Measurements from ENCODE around the gene CCL22.

Gene CCL22

GRCh38 chr16:57401943-57402640 is 43.5 kb downstream of the CCL22 start:
- no peak overlapping the region for H3K9ac ChIP-seq (ENCODE audit: low read length)
- 0 out of 2 replicates have a peak, but pooled peaks cover 4% of the 10 kb centered on the region for H3K27me3 ChIP-seq (ENCODE audit: control insufficient read depth, insufficient read depth, low read length)
- H3K27ac ChIP-seq (ENCODE audit: low read depth, low read length) = no peak overlapping the region
- H3K36me3 ChIP-seq (ENCODE audit: control insufficient read depth, insufficient read depth, low read length) = no peaks in the 10 kb centered on the region
- no peak overlapping the region for H3K4me3 ChIP-seq (ENCODE audit: low read depth, low read length)
- H3K4me1 ChIP-seq (ENCODE audit: control insufficient read depth, insufficient read depth, low read length) = no peaks in the 10 kb centered on the region
- no peaks in the 10 kb centered on the region for H3K9me3 ChIP-seq (ENCODE audit: control insufficient read depth, insufficient read depth, low read depth, low read length)

- H3K9me3 ChIP-seq (ENCODE audit: control insufficient read depth, insufficient read depth, low read depth, low read length) = no peaks in the 10 kb centered on the region
- H3K27ac ChIP-seq (ENCODE audit: low read depth, low read length) = no peak within 1 kb of the TSS
- 0 out of 2 replicates have a peak, but pooled peaks cover 4% of the 10 kb centered on the region for H3K27me3 ChIP-seq (ENCODE audit: control insufficient read depth, insufficient read depth, low read length)
- H3K36me3 ChIP-seq (ENCODE audit: control insufficient read depth, insufficient read depth, low read length) = no peaks in the 10 kb centered on the region
- H3K4me1 ChIP-seq (ENCODE audit: control insufficient read depth, insufficient read depth, low read length) = no peaks in the 10 kb centered on the region
- H3K9ac ChIP-seq (ENCODE audit: low read length) = no peak within 1 kb of the TSS
- H3K4me3 ChIP-seq (ENCODE audit: low read depth, low read length) = no peak within 1 kb of the TSS
Observed at GRCh38 chr16:57403965-57404817, 45.6 kb downstream of the CCL22 start, which contains the start of gene CCL17. TSS of gene CCL17 (plus strand) at chr16:57404767. CDS start at chr16:57413933, 9,166 bp downstream.

- no peaks in the 10 kb centered on the region for H3K4me1 ChIP-seq (ENCODE audit: control insufficient read depth, insufficient read depth, low read length)
- H3K4me3 ChIP-seq (ENCODE audit: low read depth, low read length) = no peak overlapping the region
- H3K27ac ChIP-seq (ENCODE audit: low read depth, low read length) = no peak overlapping the region
- 0 out of 2 replicates have a peak, but pooled peaks cover 4% of the 10 kb centered on the region for H3K27me3 ChIP-seq (ENCODE audit: control insufficient read depth, insufficient read depth, low read length)
- no peaks in the 10 kb centered on the region for H3K36me3 ChIP-seq (ENCODE audit: control insufficient read depth, insufficient read depth, low read length)
- no peak overlapping the region for H3K9ac ChIP-seq (ENCODE audit: low read length)
- H3K9me3 ChIP-seq (ENCODE audit: control insufficient read depth, insufficient read depth, low read depth, low read length) = no peaks in the 10 kb centered on the region
Observed at GRCh38 chr16:57405097-57405496, 46.5 kb downstream of the CCL22 start.

- Histone ChIP-seq H3K4me1 (ENCODE audit: control insufficient read depth, insufficient read depth, low read length) (peaks cover 2% of the 10 kb centered on the region; the same call in 1 of the 2 replicates), H3K4me3 (ENCODE audit: low read depth, low read length) (no peak overlapping the region), H3K9ac (ENCODE audit: low read length) (no peak overlapping the region), H3K27me3 (ENCODE audit: control insufficient read depth, insufficient read depth, low read length) (0 out of 2 replicates have a peak, but pooled peaks cover 4% of the 10 kb centered on the region), H3K36me3 (ENCODE audit: control insufficient read depth, insufficient read depth, low read length) (no peaks in the 10 kb centered on the region), H3K9me3 (ENCODE audit: control insufficient read depth, insufficient read depth, low read depth, low read length) (no peaks in the 10 kb centered on the region), H3K27ac (ENCODE audit: low read depth, low read length) (no peak overlapping the region)
Observed at GRCh38 chr16:57406881-57407280, 48.3 kb downstream of the CCL22 start.

GRCh38 chr16:57407521-57408353 is 49.2 kb downstream of the CCL22 start:
- no peak overlapping the region for H3K9ac ChIP-seq (ENCODE audit: low read length)
- H3K9me3 ChIP-seq (ENCODE audit: control insufficient read depth, insufficient read depth, low read depth, low read length) = no peaks in the 10 kb centered on the region
- no peaks in the 10 kb centered on the region for H3K36me3 ChIP-seq (ENCODE audit: control insufficient read depth, insufficient read depth, low read length)
- H3K27me3 ChIP-seq (ENCODE audit: control insufficient read depth, insufficient read depth, low read length) = 0 out of 2 replicates have a peak, but pooled peaks cover 4% of the 10 kb centered on the region
- H3K27ac ChIP-seq (ENCODE audit: low read depth, low read length) = no peak overlapping the region
- peaks cover 2% of the 10 kb centered on the region; the same call in 1 of the 2 replicates for H3K4me1 ChIP-seq (ENCODE audit: control insufficient read depth, insufficient read depth, low read length)
- no peak overlapping the region for H3K4me3 ChIP-seq (ENCODE audit: low read depth, low read length)

GRCh38 chr16:57409065-57409464 is 50.5 kb downstream of the CCL22 start:
- no peak overlapping the region for H3K27ac ChIP-seq (ENCODE audit: low read depth, low read length)
- no peak overlapping the region for H3K9ac ChIP-seq (ENCODE audit: low read length)
- H3K4me1 ChIP-seq (ENCODE audit: control insufficient read depth, insufficient read depth, low read length) = peaks cover 2% of the 10 kb centered on the region; the same call in 1 of the 2 replicates
- no peaks in the 10 kb centered on the region for H3K9me3 ChIP-seq (ENCODE audit: control insufficient read depth, insufficient read depth, low read depth, low read length)
- 0 out of 2 replicates have a peak, but pooled peaks cover 4% of the 10 kb centered on the region for H3K27me3 ChIP-seq (ENCODE audit: control insufficient read depth, insufficient read depth, low read length)
- no peak overlapping the region for H3K4me3 ChIP-seq (ENCODE audit: low read depth, low read length)
- no peaks in the 10 kb centered on the region for H3K36me3 ChIP-seq (ENCODE audit: control insufficient read depth, insufficient read depth, low read length)

GRCh38 chr16:57409870-57410587 is 51.4 kb downstream of the CCL22 start:
- peaks cover 2% of the 10 kb centered on the region; the same call in 1 of the 2 replicates for H3K4me1 ChIP-seq (ENCODE audit: control insufficient read depth, insufficient read depth, low read length)
- H3K27me3 ChIP-seq (ENCODE audit: control insufficient read depth, insufficient read depth, low read length) = no peaks in the 10 kb centered on the region
- H3K36me3 ChIP-seq (ENCODE audit: control insufficient read depth, insufficient read depth, low read length) = no peaks in the 10 kb centered on the region
- H3K9me3 ChIP-seq (ENCODE audit: control insufficient read depth, insufficient read depth, low read depth, low read length) = no peaks in the 10 kb centered on the region
- H3K9ac ChIP-seq (ENCODE audit: low read length) = no peak overlapping the region
- H3K4me3 ChIP-seq (ENCODE audit: low read depth, low read length) = no peak overlapping the region
- H3K27ac ChIP-seq (ENCODE audit: low read depth, low read length) = no peak overlapping the region

- H3K36me3 ChIP-seq (ENCODE audit: control insufficient read depth, insufficient read depth, low read length) = no peaks in the 10 kb centered on the region
- peaks cover 13% of the 10 kb centered on the region for H3K4me1 ChIP-seq (ENCODE audit: control insufficient read depth, insufficient read depth, low read length)
- no peaks in the 10 kb centered on the region for H3K27me3 ChIP-seq (ENCODE audit: control insufficient read depth, insufficient read depth, low read length)
- no peak overlapping the region for H3K27ac ChIP-seq (ENCODE audit: low read depth, low read length)
- no peak overlapping the region for H3K4me3 ChIP-seq (ENCODE audit: low read depth, low read length)
- H3K9ac ChIP-seq (ENCODE audit: low read length) = no peak overlapping the region
- no peaks in the 10 kb centered on the region for H3K9me3 ChIP-seq (ENCODE audit: control insufficient read depth, insufficient read depth, low read depth, low read length)
Observed at GRCh38 chr16:57411362-57411976, 52.9 kb downstream of the CCL22 start.

GRCh38 chr16:57412584-57412983 is 54.0 kb downstream of the CCL22 start:
- Histone ChIP-seq H3K27me3 (ENCODE audit: control insufficient read depth, insufficient read depth, low read length) (no peaks in the 10 kb centered on the region), H3K4me3 (ENCODE audit: low read depth, low read length) (no peak overlapping the region), H3K27ac (ENCODE audit: low read depth, low read length) (no peak overlapping the region), H3K4me1 (ENCODE audit: control insufficient read depth, insufficient read depth, low read length) (peaks cover 22% of the 10 kb centered on the region), H3K9ac (ENCODE audit: low read length) (no peak overlapping the region), H3K36me3 (ENCODE audit: control insufficient read depth, insufficient read depth, low read length) (no peaks in the 10 kb centered on the region), H3K9me3 (ENCODE audit: control insufficient read depth, insufficient read depth, low read depth, low read length) (no peaks in the 10 kb centered on the region)

- Histone ChIP-seq H3K9me3 (ENCODE audit: control insufficient read depth, insufficient read depth, low read depth, low read length) (no peaks in the 10 kb centered on the region), H3K4me3 (ENCODE audit: low read depth, low read length) (no peak overlapping the region), H3K27me3 (ENCODE audit: control insufficient read depth, insufficient read depth, low read length) (no peaks in the 10 kb centered on the region), H3K9ac (ENCODE audit: low read length) (no peak overlapping the region), H3K4me1 (ENCODE audit: control insufficient read depth, insufficient read depth, low read length) (peaks cover 25% of the 10 kb centered on the region), H3K36me3 (ENCODE audit: control insufficient read depth, insufficient read depth, low read length) (no peaks in the 10 kb centered on the region), H3K27ac (ENCODE audit: low read depth, low read length) (no peak overlapping the region)
Observed at GRCh38 chr16:57413301-57413730, 54.7 kb downstream of the CCL22 start.
